GM12878 (cell line): ENCODE data around the gene KRT7. TPM values are rescaled to one million over a fixed set of nuclear protein-coding genes. Genes with fewer than 3 reads are reported as not detected.

Source experiments
- ATAC-seq: fragments of 200-7000 bp; cut with Tn5 transposase; 3 replicates; pipeline ENCODE4 v1.9.1; 2020; ENCODE audit warnings: mild to moderate bottlenecking, moderate library complexity
- BruUV-seq: library from RNA; stranded (reverse); fragments of 400-500 nt; replicated peaks from 2 replicates; lab custom pipeline; 2021; lab: Mats Ljungman, UMichigan
- CTCF ChIA-PET: fragments of 300-600 bp; sonication (Branson Sonifier 250); formaldehyde crosslinking; extraction: SDS; loops from one replicate; lab custom pipeline; 2021; ENCODE audit warnings: inconsistent platforms; lab: Yijun Ruan, JAX
- POLR2A ChIA-PET: fragments of 350-600 bp; formaldehyde crosslinking; extraction: SDS; loops from one replicate; lab custom pipeline; 2021; ENCODE audit warnings: inconsistent platforms; lab: Charles Lee
- RAD21 ChIA-PET: fragments of 300-600 bp; sonication (Branson Sonifier 250); formaldehyde crosslinking; loops from one replicate; lab custom pipeline; 2023; ENCODE audit warnings: antibody characterized with exemption; ENCODE audit not compliant: unreplicated experiment; lab: Charles Lee
- SMC1A ChIA-PET: fragments of 300-600 bp; sonication (Branson Sonifier 250); formaldehyde crosslinking; loops from one replicate; lab custom pipeline; 2023; ENCODE audit not compliant: unreplicated experiment, uncharacterized antibody; lab: Charles Lee
- DNase-seq: peaks from one replicate; pipeline ENCODE4 v3.0.0-alpha.2; 2011; ENCODE audit warnings: low read depth, low spot score
- FAIRE-seq: peaks from 3 replicates; lab custom pipeline; 2011; peaks lifted over from hg19 to GRCh38; lab: Jason Lieb, UNC
- H2AFZ ChIP-seq: 2 replicates; pipeline ENCODE4 v1.6.0; 2011; ENCODE audit warnings: low read depth, low read length, control low read depth; ENCODE audit not compliant: control insufficient read depth
- H3K27ac ChIP-seq: 2 replicates; pipeline ENCODE4 v1.5.1; 2011; ENCODE audit warnings: control low read depth; ENCODE audit not compliant: control insufficient read depth, insufficient read depth
- H3K27me3 ChIP-seq, 2 experiments: replicated peaks in 1 of 2; 2 replicates each; pipeline versions ENCODE4 v1.6.0 to v1.6.1; 2011; ENCODE audit warnings: low read length in 1 of 2; ENCODE audit not compliant: control insufficient read depth in 2 of 2, insufficient read depth in 2 of 2
- H3K36me3 ChIP-seq, 2 experiments: 2 replicates each; pipeline ENCODE4 v1.5.1; 2011; ENCODE audit warnings: low read length in 1 of 2; ENCODE audit not compliant: control insufficient read depth in 2 of 2, insufficient read depth in 2 of 2
- H3K4me1 ChIP-seq: 2 replicates; pipeline ENCODE4 v1.6.1; 2011; ENCODE audit warnings: mild to moderate bottlenecking, low read length, moderate library complexity, mixed read lengths; ENCODE audit not compliant: control insufficient read depth, insufficient read depth
- H3K4me2 ChIP-seq: 2 replicates; pipeline ENCODE4 v1.6.0; 2011; ENCODE audit warnings: control low read depth; ENCODE audit not compliant: control insufficient read depth, insufficient read depth
- H3K4me3 ChIP-seq: fragments of 200-600 bp; sonication (generic); 2 replicates; pipeline ENCODE4 v1.5.1; 2016
- H3K79me2 ChIP-seq: 2 replicates; pipeline ENCODE4 v1.6.0; 2011; ENCODE audit warnings: low read length; ENCODE audit not compliant: control insufficient read depth, insufficient read depth
- H3K9ac ChIP-seq: 2 replicates; pipeline ENCODE4 v1.8.0; 2011; ENCODE audit warnings: low read length, control low read depth, mixed read lengths; ENCODE audit not compliant: control insufficient read depth, insufficient read depth
- H3K9me3 ChIP-seq: replicated peaks from 3 replicates; pipeline ENCODE4 v1.5.1; 2011; ENCODE audit warnings: mild to moderate bottlenecking, low read length; ENCODE audit not compliant: control insufficient read depth, insufficient read depth
- H4K20me1 ChIP-seq: 2 replicates; pipeline ENCODE4 v1.6.0; 2011; ENCODE audit not compliant: control insufficient read depth, insufficient read depth
- ATF2 ChIP-seq: IDR thresholded peaks from 2 replicates; pipeline ENCODE4 v1.6.1; 2012; ENCODE audit warnings: low read length, inconsistent platforms
- CBFB ChIP-seq: IDR thresholded peaks from 2 replicates; pipeline ENCODE4 v1.6.1; 2016; ENCODE audit warnings: antibody characterized with exemption, low read depth
- CEBPB ChIP-seq, 2 experiments: fragments of 150-350 bp in 1 of 2; IDR thresholded peaks; 2 replicates each; pipeline ENCODE4 v1.6.1; 2012 to 2014; ENCODE audit warnings: low read depth in 2 of 2, low read length in 2 of 2, borderline replicate concordance in 1 of 2, inconsistent platforms in 1 of 2
- E4F1 ChIP-seq: fragments of 450-650 bp; IDR thresholded peaks from 2 replicates; pipeline ENCODE4 v1.6.1; 2018; ENCODE audit warnings: borderline replicate concordance, mild to moderate bottlenecking; ENCODE audit not compliant: partially characterized antibody
- ELK1 ChIP-seq: IDR thresholded peaks from 2 replicates; pipeline ENCODE4 v1.6.1; 2012; ENCODE audit warnings: low read depth, low read length, improper control_type of control experiment
- HDGF ChIP-seq: fragments of 450-650 bp; IDR thresholded peaks from 2 replicates; pipeline ENCODE4 v1.6.1; 2016; ENCODE audit warnings: antibody characterized with exemption
- KDM1A ChIP-seq: fragments of 200-600 bp; sonication (generic); IDR thresholded peaks from 2 replicates; pipeline ENCODE4 v1.6.1; 2016; ENCODE audit warnings: borderline replicate concordance
- MTA2 ChIP-seq: fragments of 450-650 bp; IDR thresholded peaks from 2 replicates; pipeline ENCODE4 v1.6.1; 2016; ENCODE audit warnings: low read depth, mild to moderate bottlenecking, moderate library complexity
- MTA3 ChIP-seq: IDR thresholded peaks from 2 replicates; pipeline ENCODE4 v1.6.1; 2012; ENCODE audit warnings: low read length, inconsistent platforms, borderline replicate concordance
- MYC ChIP-seq: IDR thresholded peaks from 2 replicates; pipeline ENCODE4 v1.6.1; 2011; ENCODE audit warnings: mild to moderate bottlenecking, low read length, moderate library complexity, inconsistent platforms; ENCODE audit not compliant: insufficient read depth, insufficient replicate concordance, insufficient read length, severe bottlenecking
- NR2C2 ChIP-seq: IDR thresholded peaks from 2 replicates; pipeline ENCODE4 v1.6.1; 2011; ENCODE audit warnings: borderline replicate concordance, low read depth; ENCODE audit not compliant: control insufficient read depth, insufficient read length
- NRF1 ChIP-seq: conservative IDR thresholded peaks from 2 replicates; pipeline ENCODE4 v1.6.1; 2011; ENCODE audit warnings: mild to moderate bottlenecking, low read depth, low read length, improper control_type of control experiment
- RCOR1 ChIP-seq: conservative IDR thresholded peaks from 2 replicates; pipeline ENCODE4 v1.6.1; 2012; ENCODE audit warnings: low read depth, low read length, improper control_type of control experiment
- SRF ChIP-seq, 2 experiments: IDR thresholded peaks; 2 replicates each; pipeline ENCODE4 v1.6.1; 2011; ENCODE audit warnings: low read depth in 2 of 2, low read length in 2 of 2, mild to moderate bottlenecking in 1 of 2, moderate library complexity in 1 of 2
- ZBTB11 ChIP-seq: fragments of 450-650 bp; formaldehyde crosslinking; IDR thresholded peaks from 2 replicates; pipeline ENCODE4 v1.5.0; 2022; ENCODE audit warnings: mild to moderate bottlenecking, missing genetic modification characterization
- WGBS: methylation state at CpG from one replicate; pipeline ENCODE4 v1.1.6; 2016; ENCODE audit warnings: low lambda C conversion rate; ENCODE audit not compliant: insufficient replicate concordance, insufficient coverage; ENCODE audit errors: missing lambda C conversion rate; 5-methylcytosine and 5-hydroxymethylcytosine counted together
- in situ Hi-C: fragments of 300-500 bp; cut with MboI; formaldehyde crosslinking; loops from 9 replicates; pipeline ENCODE4 v1.14.3; 2018; ENCODE audit warnings: mixed read lengths
- intact Hi-C: fragments of 100-400 bp; cut with micrococcal nuclease; formaldehyde crosslinking; loops from one replicate; pipeline ENCODE4 v1.14.2; 2022; ENCODE audit not compliant: unreplicated experiment
- polyA plus RNA-seq, 11 experiments: library from polyadenylated mRNA; depleted of rRNA in 4 of 11; unstranded in 6 of 11; stranded (reverse) in 5 of 11; fragments of >200 nt; fragmentation: Nextera tagmentation in 4 of 11; fragmentation: Illumina TruSeq in 1 of 11; extraction: Ambion mirVana in 4 of 11; extraction: Trizol in 1 of 11; gene quantifications; 1 replicate in 1 of 11; 2 replicates in 10 of 11; pipeline versions ENCODE4 v1.2.1 to v1.2.3, GENCODE V29; 2011 to 2016; ENCODE audit warnings: inconsistent platforms in 2 of 11, missing spikeins in 2 of 11, low read depth in 1 of 11
- total RNA-seq, 4 experiments: library from RNA; depleted of rRNA in 3 of 4; stranded (reverse); fragments of >200 nt in 3 of 4; fragmentation: Illumina TruSeq in 1 of 4; extraction: Trizol in 1 of 4; gene quantifications; 2 replicates each; pipeline versions ENCODE4 v1.2.1 to v1.2.3, GENCODE V29; 2013 to 2021

Gene KRT7
- total and polyA plus RNA-seq, 10 of the 15 experiments (the other 5 are each of a cell fraction or from before 2014, with no cell fraction given) = 0.90 to 18.7 (median 4.8) TPM

GRCh38 chr12:52200781-52201450 lies 32.1 kb upstream of the KRT7 start:
- 17% methylated on average over 12 of the region's 15 CpGs for WGBS
- Histone ChIP-seq H4K20me1 (no peaks in the 10 kb centered on the region), H2AFZ (no peak overlapping the region), H3K4me2 (no peak overlapping the region), H3K27ac (no peak overlapping the region), H3K4me3 (no peak overlapping the region), H3K27me3 (peaks cover 3% of the 10 kb centered on the region in 2 experiments; a peak in 3 of 4 replicates), H3K9ac (no peak overlapping the region), H3K79me2 (no peaks in the 10 kb centered on the region), H3K36me3 (no peaks in the 10 kb centered on the region; a peak in 1 of 4 replicates), H3K4me1 (no peaks in the 10 kb centered on the region), H3K9me3 (no peaks in the 10 kb centered on the region)
- RAD21 ChIA-PET = no interaction called here
- DNase-seq (no peak), FAIRE-seq (no peak), ATAC-seq (no peak)
- intact Hi-C loops (no loop called here), in situ Hi-C loops (no loop called here)
- no TSS peak for BruUV-seq
- POLR2A ChIA-PET = no interaction called here
- SMC1A ChIA-PET = no interaction called here
- CTCF ChIA-PET = interaction anchor here (1.6 kb wide), 1 partner anchor 10 kb away, joined by 7 read pairs; no protein-coding TSS in a partner anchor
- TF ChIP-seq NRF1 = no peak
- no peak for TF ChIP-seq MYC
- TF ChIP-seq ZBTB11 (CRISPR knock-in tag) = no peak
- no peak for TF ChIP-seq CBFB
- no peak for TF ChIP-seq CEBPB (IDR thresholded peaks at IDR 0.05; ENCODE audit: borderline replicate concordance in 1 of 2, low read depth in 2 of 2, low read length in 2 of 2)
- TF ChIP-seq MTA2 = no peak
- no peak for TF ChIP-seq MTA3
- TF ChIP-seq E4F1 = no peak
- no peak for TF ChIP-seq SRF (IDR thresholded peaks at IDR 0.05; ENCODE audit: low read depth in 2 of 2, low read length in 2 of 2)
- no peak for TF ChIP-seq NR2C2
- TF ChIP-seq KDM1A = no peak
- TF ChIP-seq ATF2 = no peak
- TF ChIP-seq RCOR1 = no peak
- no peak for TF ChIP-seq HDGF
- TF ChIP-seq ELK1 = no peak
